GM21786 (cell line): ENCODE results near the gene GLT8D2.

Experiments used
- ATAC-seq: cut with Tn5 transposase; IDR thresholded peaks from one replicate; pipeline ENCODE4 v1.9.1; 2021; ENCODE audit not compliant: unreplicated experiment

The GLT8D2 gene

DNA sequence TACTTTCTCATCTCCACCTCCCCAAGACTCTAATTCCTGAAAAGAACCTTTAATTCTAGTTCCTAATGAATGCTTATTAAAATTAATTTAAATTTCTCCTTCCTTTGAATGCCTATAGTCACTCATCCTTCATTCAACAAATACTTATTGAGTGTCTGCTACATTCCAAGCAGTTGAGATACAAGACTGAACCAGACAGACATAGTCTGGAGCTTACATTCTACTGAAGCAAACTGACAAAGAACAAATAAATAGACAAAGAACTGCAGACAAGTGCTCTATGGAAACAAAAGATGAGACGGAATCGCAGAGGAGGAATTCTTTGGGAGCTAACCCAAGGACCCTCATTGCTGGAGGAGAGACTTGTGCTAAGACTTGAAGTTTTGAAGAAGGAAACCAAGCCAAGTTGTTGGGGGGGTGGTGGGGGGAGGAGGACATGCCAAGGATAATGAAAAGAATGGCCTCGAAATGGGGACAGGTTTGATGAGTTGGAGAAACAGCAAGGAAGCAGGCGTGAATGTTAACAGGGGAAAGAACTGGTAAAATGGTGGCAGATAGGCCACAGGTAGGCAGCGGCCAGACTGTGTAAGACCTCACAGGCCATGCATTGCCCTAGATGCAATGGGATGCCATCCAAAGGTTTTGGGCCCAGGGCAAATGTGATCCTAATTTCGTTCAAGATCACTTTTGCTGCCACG is 94.0 kb downstream of the GLT8D2 start:
- ATAC-seq, result no peak

DNA sequence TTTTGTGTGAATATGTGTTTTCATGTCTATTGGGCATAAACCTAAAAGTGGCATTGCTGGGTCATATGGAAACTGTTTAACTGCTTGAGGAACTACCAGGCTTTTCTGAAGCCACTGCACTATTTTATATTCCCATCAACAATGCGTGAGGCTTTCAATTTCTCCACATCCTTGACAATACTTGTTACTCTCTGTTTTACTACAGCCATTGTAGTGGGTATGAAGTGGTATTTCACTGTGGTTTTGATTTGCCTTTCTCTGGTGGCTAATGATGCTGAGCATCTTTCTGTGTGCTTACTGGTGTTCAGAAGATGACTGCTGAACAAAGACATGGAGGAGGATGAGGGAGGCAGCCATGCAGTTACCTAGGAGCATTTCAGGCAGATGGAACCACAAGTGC is 97.5 kb downstream of the GLT8D2 start:
- ATAC-seq, result no peak

DNA sequence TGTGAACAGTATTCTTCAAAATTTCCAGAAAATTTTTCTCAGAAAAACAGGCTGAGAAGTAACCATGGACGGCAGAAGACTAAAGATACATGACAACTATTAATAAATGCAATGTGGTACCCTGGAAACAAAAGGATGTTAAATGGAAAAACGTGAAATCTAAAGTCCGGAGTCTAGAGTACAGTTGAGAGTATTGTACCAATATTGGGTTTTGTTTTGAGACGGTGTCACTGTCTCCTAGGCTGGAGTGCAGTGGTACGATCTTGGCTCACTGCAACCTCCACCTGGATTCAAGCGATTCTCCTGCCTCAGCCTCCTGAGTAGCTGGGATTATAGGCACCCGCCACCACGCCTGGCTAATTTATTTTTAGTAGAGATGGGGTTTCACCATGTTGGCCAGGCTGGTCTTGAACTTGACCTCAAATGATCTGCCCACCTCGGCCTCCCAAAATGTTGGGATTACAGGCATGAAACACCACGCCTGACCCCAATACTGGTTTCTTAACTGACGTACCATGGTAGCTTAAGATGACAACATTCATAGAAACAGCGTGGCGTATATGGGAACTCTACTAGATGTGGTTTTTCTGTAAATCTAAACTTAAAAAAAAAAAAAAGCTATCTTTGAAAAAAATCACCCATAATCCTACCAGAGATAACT is 101.1 kb downstream of the GLT8D2 start:
- ATAC-seq, result no peak

DNA sequence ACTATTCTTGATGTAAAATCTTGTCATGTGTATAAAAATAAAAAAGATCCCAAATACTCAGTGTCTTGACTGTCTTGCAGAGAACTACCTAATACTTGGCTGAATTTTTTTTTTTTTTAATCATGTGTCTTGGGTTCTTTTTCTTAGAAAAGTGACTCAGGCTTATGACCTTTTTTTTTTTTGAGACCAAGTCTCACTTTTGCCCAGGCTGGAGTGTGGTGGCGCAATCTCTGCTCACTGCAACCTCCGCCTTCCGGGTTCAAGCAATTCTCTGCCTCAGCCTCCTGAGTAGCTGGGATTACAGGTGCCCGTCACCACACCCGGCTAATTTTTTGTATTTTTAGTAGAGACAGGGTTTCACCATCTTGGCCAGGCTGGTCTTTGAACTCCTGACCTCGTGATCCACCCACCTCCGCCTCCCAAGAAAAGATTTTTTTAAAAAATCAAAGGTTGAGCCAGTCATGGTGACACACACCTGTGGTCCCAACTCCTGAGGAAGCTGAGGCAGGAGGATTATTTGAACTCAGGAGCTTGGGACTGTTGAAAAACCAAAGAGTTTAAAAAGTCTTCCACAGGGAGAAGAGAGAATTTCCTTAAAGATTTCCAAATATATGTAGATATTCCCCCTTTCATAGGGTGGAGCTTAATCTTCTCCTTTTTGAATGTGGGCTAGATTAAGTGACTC is 102.0 kb downstream of the GLT8D2 start:
- no peak for ATAC-seq

DNA sequence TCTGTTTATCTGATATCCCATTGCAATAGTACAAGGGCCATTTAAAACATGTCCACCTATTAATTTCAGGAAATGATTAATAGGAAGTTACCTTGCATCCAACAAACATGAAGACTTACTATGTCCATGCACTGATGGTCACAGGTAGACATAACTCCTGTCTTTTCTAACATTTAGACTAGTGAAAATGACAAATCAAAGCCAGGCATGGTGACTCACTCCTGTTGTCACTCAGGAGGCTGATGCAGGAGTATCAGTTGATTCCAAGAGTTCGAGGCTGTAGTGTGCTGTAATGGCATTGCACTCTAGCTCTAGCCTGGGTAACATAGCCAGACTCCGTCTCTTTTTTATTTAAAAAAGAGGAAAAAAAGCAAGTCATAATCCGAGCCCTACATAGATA is 105.0 kb downstream of the GLT8D2 start:
- no peak for ATAC-seq
